Gastrocnemius medialis (tissue), 4 donors: Measurements from ENCODE around the gene GALNT15. TPM values are rescaled to one million over a fixed set of nuclear protein-coding genes. Genes with fewer than 3 reads are reported as not detected.

ENCODE experiments used
- ATAC-seq, 2 donors: fragments of 150-250 bp; one replicate each; pipeline ENCODE4 v1.9.1; 2016
- DNase-seq, 2 donors: peaks; one replicate each; pipeline ENCODE4 v3.0.0-alpha.2; 2019
- H3K27ac ChIP-seq, 4 donors: fragments of 200-600 bp; sonication (generic); 1 replicate in 1 of 4; 2 replicates in 3 of 4; pipeline ENCODE4 v1.5.1; 2016 to 2018; ENCODE audit warnings: mild to moderate bottlenecking in 2 of 4, moderate library complexity in 1 of 4
- H3K27me3 ChIP-seq, 3 donors: fragments of 200-600 bp; sonication (generic) in 2 of 3; 1 replicate in 1 of 3; 2 replicates in 2 of 3; pipeline versions ENCODE4 v1.5.1 to v1.6.0; 2016 to 2019; ENCODE audit warnings: mild to moderate bottlenecking in 1 of 3, moderate library complexity in 1 of 3
- H3K36me3 ChIP-seq, 2 donors: fragments of 200-600 bp; sonication (generic) in 1 of 2; one replicate each; pipeline ENCODE4 v1.5.1; 2017 to 2018
- H3K4me1 ChIP-seq, 2 donors: fragments of 200-600 bp; sonication (generic) in 1 of 2; one replicate each; pipeline ENCODE4 v1.5.1; 2016 to 2017; ENCODE audit warnings: mild to moderate bottlenecking in 2 of 2
- H3K4me3 ChIP-seq, 4 donors: fragments of 200-600 bp; sonication (generic) in 3 of 4; 1 replicate in 1 of 4; 2 replicates in 3 of 4; pipeline ENCODE4 v1.5.1; 2016 to 2019; ENCODE audit warnings: mild to moderate bottlenecking in 2 of 4
- H3K9me3 ChIP-seq, 3 donors: fragments of 200-600 bp; sonication (generic) in 2 of 3; 1 replicate in 1 of 3; 2 replicates in 2 of 3; pipeline ENCODE4 v1.5.1; 2016 to 2019
- POLR2A ChIP-seq, 2 donors: fragments of 450-650 bp; IDR thresholded peaks; one replicate each; pipeline ENCODE4 v1.6.1; 2017; ENCODE audit warnings: antibody characterized with exemption in 2 of 2, mild to moderate bottlenecking in 2 of 2, moderate library complexity in 2 of 2
- in situ Hi-C, 4 donors: fragments of 200-750 bp; cut with MboI; loops; one replicate each; pipeline versions ENCODE4 v1.15.0 to v1.8.0; 2017; ENCODE audit warnings: low sequenced_read_pairs in 4 of 4
- intact Hi-C: fragments of 100-400 bp; cut with DNase I; formaldehyde crosslinking; loops from one replicate; pipeline ENCODE4 v1.15.1; 2023; ENCODE audit warnings: low total_unique reads
- total RNA-seq, 4 donors: library from RNA; depleted of rRNA; stranded (reverse); fragments of >200 nt; gene quantifications; one replicate each; pipeline versions ENCODE4 v1.1.0 to v1.2.3, GENCODE V29; 2016
- TF ChIP-seq, protein P1 (sequence below), 5 experiments: fragments of 450-650 bp in 3 of 5; fragments of 200-600 bp in 2 of 5; sonication (generic) in 2 of 5; IDR thresholded peaks in 4 of 5; conservative IDR thresholded peaks in 1 of 5; 1 replicate in 4 of 5; 2 replicates in 1 of 5; pipeline ENCODE4 v1.5.1; 2016 to 2019; ENCODE audit warnings: antibody characterized with exemption in 5 of 5, mild to moderate bottlenecking in 3 of 5, moderate library complexity in 3 of 5

GALNT15 gene
- total RNA-seq: 10 to 100 TPM; 57.6 to 94.0 (median 79.6) TPM

DNA sequence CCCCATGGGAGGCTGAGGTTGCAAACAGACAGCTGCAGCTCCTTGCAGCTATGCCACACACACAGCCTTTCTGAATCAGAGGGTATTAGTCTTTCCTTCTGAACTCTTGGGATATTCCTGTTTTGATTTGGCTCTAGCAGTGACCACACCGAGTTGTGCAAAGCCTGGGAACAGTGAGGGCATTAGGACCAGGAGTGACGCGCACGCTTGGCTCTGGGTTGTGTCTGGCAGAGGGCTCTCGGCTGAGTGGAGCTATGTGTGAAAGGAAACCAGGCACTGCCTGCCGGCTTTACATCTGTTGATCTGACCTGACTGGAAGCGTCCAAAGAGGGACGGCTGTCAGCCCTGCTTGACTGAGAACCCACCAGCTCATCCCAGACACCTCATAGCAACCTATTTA lies at the start of gene GALNT15:
Gene GALNT15, plus strand, starts transcription at position 292 of the 400 bp plus-strand sequence. CDS start 472 bp downstream, outside the sequence.
- H3K27me3 ChIP-seq: no peaks in the 10 kb centered on the region
- DNase-seq (peak; percentile 96), ATAC-seq (peak; percentile 91 to 94)
- intact Hi-C loops (loop anchor here (1.0 to 5.0 kb wide), 3 partner anchors 37 to 119 kb away; no protein-coding TSS in a partner anchor), in situ Hi-C loops (loop anchor here (5.0 to 10.0 kb wide), 5 partner anchors 70 to 132 kb away; no protein-coding TSS in a partner anchor)
- TF ChIP-seq, protein P1, sequence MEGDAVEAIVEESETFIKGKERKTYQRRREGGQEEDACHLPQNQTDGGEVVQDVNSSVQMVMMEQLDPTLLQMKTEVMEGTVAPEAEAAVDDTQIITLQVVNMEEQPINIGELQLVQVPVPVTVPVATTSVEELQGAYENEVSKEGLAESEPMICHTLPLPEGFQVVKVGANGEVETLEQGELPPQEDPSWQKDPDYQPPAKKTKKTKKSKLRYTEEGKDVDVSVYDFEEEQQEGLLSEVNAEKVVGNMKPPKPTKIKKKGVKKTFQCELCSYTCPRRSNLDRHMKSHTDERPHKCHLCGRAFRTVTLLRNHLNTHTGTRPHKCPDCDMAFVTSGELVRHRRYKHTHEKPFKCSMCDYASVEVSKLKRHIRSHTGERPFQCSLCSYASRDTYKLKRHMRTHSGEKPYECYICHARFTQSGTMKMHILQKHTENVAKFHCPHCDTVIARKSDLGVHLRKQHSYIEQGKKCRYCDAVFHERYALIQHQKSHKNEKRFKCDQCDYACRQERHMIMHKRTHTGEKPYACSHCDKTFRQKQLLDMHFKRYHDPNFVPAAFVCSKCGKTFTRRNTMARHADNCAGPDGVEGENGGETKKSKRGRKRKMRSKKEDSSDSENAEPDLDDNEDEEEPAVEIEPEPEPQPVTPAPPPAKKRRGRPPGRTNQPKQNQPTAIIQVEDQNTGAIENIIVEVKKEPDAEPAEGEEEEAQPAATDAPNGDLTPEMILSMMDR (IDR thresholded peaks at IDR 0.05 in 4 of 5, conservative IDR thresholded peaks at IDR 0.05 in 1 of 5): no peak
- peak; percentile 59 to 88 for TF ChIP-seq POLR2A (IDR thresholded peaks at IDR 0.05)
- no peaks in the 10 kb centered on the region for H3K9me3 ChIP-seq
- peaks cover 10 to 22% of the 10 kb centered on the region in 2 donors for H3K4me1 ChIP-seq
- peak within 1 kb of the TSS; percentile 51 to 66 (median 64) for H3K4me3 ChIP-seq
- peaks cover 0 to 9% of the 10 kb centered on the region in 2 donors for H3K36me3 ChIP-seq
- peak within 1 kb of the TSS; percentile 75 to 84 (median 80) for H3K27ac ChIP-seq

GRCh38 chr3:16126634-16127033 lies 47.8 kb upstream of the GALNT15 start:
- no peak overlapping the region for H3K4me3 ChIP-seq
- no peak for TF ChIP-seq POLR2A (IDR thresholded peaks at IDR 0.05)
- TF ChIP-seq, protein P1 (IDR thresholded peaks at IDR 0.05 in 4 of 5, conservative IDR thresholded peaks at IDR 0.05 in 1 of 5): no peak
- in situ Hi-C loops (no loop called here), intact Hi-C loops (no loop called here)
- DNase-seq: no peak
- no peaks in the 10 kb centered on the region for H3K27me3 ChIP-seq
- H3K27ac ChIP-seq: no peak overlapping the region
- no peak for ATAC-seq
- H3K36me3 ChIP-seq: no peaks in the 10 kb centered on the region
- H3K4me1 ChIP-seq: peaks cover 28 to 31% of the 10 kb centered on the region in 2 donors
- H3K9me3 ChIP-seq: no peaks in the 10 kb centered on the region

DNA sequence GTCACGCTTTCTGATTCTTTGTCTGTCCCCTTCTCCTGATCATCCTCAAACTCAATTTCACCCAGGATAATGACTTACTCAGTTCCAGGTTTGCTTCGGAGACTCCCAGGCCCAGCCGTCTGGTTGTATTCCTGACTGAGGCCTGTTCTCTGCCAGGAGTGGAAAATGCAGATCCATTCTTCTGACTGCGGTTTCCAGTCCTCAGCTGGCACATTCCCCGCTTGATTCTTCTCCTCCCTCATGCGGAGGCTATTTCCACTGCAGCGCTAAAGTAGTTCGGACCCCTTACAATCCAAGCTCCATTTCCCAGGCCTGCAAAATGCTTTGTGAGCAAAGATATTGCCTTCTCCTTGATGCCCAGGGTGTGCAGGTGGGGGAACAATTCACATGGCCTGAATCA lies 47.2 kb upstream of the GALNT15 start:
- Histone ChIP-seq H3K4me1 (peaks cover 27 to 28% of the 10 kb centered on the region in 2 donors), H3K9me3 (no peaks in the 10 kb centered on the region), H3K27ac (no peak overlapping the region), H3K4me3 (no peak overlapping the region), H3K36me3 (no peaks in the 10 kb centered on the region), H3K27me3 (no peaks in the 10 kb centered on the region)
- intact Hi-C loops: no loop called here
- in situ Hi-C loops: no loop called here
- DNase-seq: no peak
- TF ChIP-seq, protein P1 (IDR thresholded peaks at IDR 0.05 in 4 of 5, conservative IDR thresholded peaks at IDR 0.05 in 1 of 5): no peak
- TF ChIP-seq POLR2A (IDR thresholded peaks at IDR 0.05): no peak
- ATAC-seq: no peak

GRCh38 chr3:16130066-16130465 lies 44.4 kb upstream of the GALNT15 start:
- Histone ChIP-seq H3K27me3 (no peaks in the 10 kb centered on the region), H3K9me3 (no peaks in the 10 kb centered on the region), H3K36me3 (no peaks in the 10 kb centered on the region), H3K27ac (peak overlapping the region; percentile 27 to 64 (median 46)), H3K4me1 (peaks cover 47 to 56% of the 10 kb centered on the region in 2 donors), H3K4me3 (no peak overlapping the region)
- DNase-seq (no peak), ATAC-seq (peak; percentile 35 to 42)
- no peak for TF ChIP-seq POLR2A (IDR thresholded peaks at IDR 0.05)
- TF ChIP-seq, protein P1 (IDR thresholded peaks at IDR 0.05 in 4 of 5, conservative IDR thresholded peaks at IDR 0.05 in 1 of 5): no peak
- in situ Hi-C loops (loop anchor here in 1 of 4 donors (10.0 kb wide), 1 partner anchor 75 kb away; no protein-coding TSS in a partner anchor), intact Hi-C loops (loop anchor here (5.0 kb wide), 1 partner anchor 68 kb away; no protein-coding TSS in a partner anchor)
